Measurements from ENCODE around the gene FLRT2. TPM values are rescaled to one million over a fixed set of nuclear protein-coding genes. Genes with fewer than 3 reads are reported as not detected.

Gene FLRT2
- total RNA-seq, 1 experiment from 2014 or later: 23.5 TPM

GRCh38 chr14:85565862-85566296 lies 35.9 kb downstream of the FLRT2 start:
- H3K27ac ChIP-seq: no peak overlapping the region

DNA sequence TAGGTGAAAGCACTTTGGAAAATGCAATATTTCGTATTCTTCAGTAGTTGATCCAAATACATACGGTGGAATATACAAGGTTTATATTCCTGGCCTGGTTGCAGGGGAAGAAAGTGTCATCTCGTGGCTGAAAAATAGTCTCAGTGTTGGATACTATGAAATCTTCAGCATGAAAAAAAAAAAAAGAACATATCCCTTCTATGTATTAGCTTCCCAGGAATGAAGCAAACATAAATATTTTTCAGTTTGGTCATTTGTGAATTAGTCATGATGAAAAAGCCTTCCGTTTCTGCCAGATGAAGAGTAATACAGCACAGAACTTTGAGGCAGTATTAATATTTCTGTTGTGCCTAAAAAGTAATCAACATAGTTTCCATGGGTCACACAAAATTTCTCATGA lies 36.7 kb downstream of the FLRT2 start:
- H3K27ac ChIP-seq: no peak overlapping the region
- H3K36me3 ChIP-seq: peaks cover 2% of the 10 kb centered on the region; the same call in 1 of the 2 replicates
- no peak for DNase-seq
- H3K4me1 ChIP-seq: peaks cover 2% of the 10 kb centered on the region; the same call in 1 of the 2 replicates
- H3K9me3 ChIP-seq (replicated peaks): no peaks in the 10 kb centered on the region
- no peaks in the 10 kb centered on the region for H3K27me3 ChIP-seq
- no peak overlapping the region for H3K4me3 ChIP-seq

More at GRCh38 chr14:85565862-85566296, 35.9 kb downstream of the FLRT2 start:
- peaks cover 2% of the 10 kb centered on the region; the same call in 1 of the 2 replicates for H3K36me3 ChIP-seq
- H3K9me3 ChIP-seq (replicated peaks): no peaks in the 10 kb centered on the region
- H3K4me1 ChIP-seq: no peaks in the 10 kb centered on the region
- no peak for DNase-seq
- no peak overlapping the region for H3K4me3 ChIP-seq
- H3K27me3 ChIP-seq: no peaks in the 10 kb centered on the region

GRCh38 chr14:85572011-85572410 lies 42.1 kb downstream of the FLRT2 start:
- Histone ChIP-seq H3K27me3 (no peaks in the 10 kb centered on the region), H3K36me3 (peaks cover 5% of the 10 kb centered on the region; the same call in 1 of the 2 replicates), H3K9me3 (replicated peaks) (no peaks in the 10 kb centered on the region), H3K4me1 (peaks cover 39% of the 10 kb centered on the region), H3K27ac (peak overlapping the region; percentile 90), H3K4me3 (no peak overlapping the region)
- no peak for DNase-seq

DNA sequence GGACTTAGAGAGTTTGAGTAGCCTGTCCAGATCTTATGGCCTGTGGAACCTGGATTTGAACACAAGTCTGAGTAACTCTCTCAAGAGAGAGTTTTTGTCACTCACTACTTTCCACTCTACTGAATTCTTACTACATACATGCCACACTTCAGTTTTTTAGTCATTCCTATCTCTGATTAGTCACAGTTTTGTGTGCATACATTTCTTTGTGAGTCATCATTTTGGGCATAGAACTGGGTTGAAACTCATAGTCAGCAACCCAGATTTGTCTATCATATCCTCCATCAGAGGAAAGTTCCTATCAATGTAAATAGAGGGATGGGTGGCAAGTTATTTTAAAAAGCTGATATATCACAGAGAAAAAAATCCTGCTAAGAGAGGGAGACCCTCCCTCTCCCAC lies 42.9 kb downstream of the FLRT2 start:
- peak in 1 of 2 experiments; percentile 43 for DNase-seq
- Histone ChIP-seq H3K27ac (peak overlapping the region; percentile 90), H3K27me3 (no peaks in the 10 kb centered on the region), H3K9me3 (replicated peaks) (no peaks in the 10 kb centered on the region), H3K4me1 (peaks cover 39% of the 10 kb centered on the region), H3K4me3 (no peak overlapping the region), H3K36me3 (peaks cover 5% of the 10 kb centered on the region)

DNA sequence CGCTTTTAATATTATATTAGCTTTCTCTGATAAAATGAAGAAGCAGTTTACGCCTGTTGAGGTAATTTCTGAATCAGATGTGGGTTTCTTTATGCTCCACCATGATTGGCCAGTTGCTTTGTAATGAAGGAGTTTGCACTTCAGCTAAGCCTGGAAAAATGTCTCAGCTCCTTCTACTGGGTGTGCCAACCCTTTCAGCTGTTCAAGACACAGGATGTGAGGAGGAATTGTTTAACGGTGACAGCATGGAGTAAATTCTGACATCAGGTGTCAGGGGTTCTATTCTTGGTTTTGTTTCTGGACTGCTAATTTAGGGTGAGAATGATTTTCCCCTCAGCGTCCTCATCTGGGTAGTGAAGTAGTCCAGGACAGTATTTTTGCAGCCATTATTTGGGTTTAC lies 43.5 kb downstream of the FLRT2 start:
- H3K4me3 ChIP-seq: no peak overlapping the region
- peak; percentile 54 to 58 for DNase-seq
- H3K4me1 ChIP-seq: peaks cover 39% of the 10 kb centered on the region
- no peaks in the 10 kb centered on the region for H3K27me3 ChIP-seq
- no peaks in the 10 kb centered on the region for H3K9me3 ChIP-seq (replicated peaks)
- H3K36me3 ChIP-seq: peaks cover 5% of the 10 kb centered on the region
- peak overlapping the region; percentile 90 for H3K27ac ChIP-seq

DNA sequence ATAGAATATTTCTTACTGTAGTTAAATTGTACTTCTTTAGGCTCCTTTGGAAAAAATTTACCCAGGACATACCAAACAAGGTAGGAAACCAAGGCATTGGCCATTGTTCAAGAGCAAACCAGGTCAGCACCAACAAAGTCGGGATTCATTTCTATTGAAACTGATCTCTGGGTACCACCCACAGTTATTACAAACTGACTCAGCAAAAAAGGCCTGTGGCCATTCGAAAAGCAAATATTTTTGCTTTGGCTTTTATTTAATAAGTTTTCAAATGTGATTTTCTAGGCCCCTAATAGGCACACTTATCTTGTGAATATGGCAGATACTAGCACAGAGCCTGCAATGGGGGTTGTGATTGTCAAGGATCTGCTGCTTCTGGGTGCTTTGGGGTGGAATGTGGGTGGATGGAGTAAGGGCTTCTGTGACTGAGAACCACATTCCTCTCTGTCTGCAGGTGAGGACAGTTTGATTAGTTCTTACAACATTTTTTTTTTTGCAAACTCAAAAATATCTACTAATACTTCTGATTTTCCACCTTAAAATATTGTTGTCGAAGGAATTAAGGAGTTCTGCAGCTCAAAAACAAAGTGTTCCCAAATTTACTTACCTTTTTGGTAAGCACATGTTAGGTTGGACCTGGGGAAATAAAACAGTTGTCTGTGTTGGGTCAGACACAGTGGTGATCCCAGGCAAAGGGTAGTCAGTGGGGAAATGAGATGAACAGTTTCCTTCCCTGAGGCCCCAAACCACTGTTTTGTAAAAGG lies 45.1 kb downstream of the FLRT2 start:
- Histone ChIP-seq H3K4me1 (peaks cover 40% of the 10 kb centered on the region), H3K27me3 (no peaks in the 10 kb centered on the region), H3K36me3 (peaks cover 7% of the 10 kb centered on the region), H3K27ac (no peak overlapping the region), H3K9me3 (replicated peaks) (no peaks in the 10 kb centered on the region), H3K4me3 (no peak overlapping the region)
- DNase-seq: no peak

DNA sequence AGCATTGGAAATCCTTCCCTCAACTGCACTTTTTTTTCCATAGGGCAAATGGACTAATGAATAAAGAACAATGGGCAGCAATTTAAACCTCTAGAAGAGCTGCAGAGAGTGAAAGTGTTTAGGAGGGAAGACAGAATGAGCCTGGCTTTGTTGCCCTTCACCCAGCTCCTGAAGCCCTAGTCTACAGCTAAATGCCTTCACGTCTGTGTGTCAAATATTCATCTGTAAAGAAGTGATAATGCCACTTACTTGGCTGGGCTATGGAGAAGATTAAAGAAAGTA lies 45.6 kb downstream of the FLRT2 start:
- Histone ChIP-seq H3K27ac (no peak overlapping the region), H3K4me1 (peaks cover 44% of the 10 kb centered on the region), H3K27me3 (no peaks in the 10 kb centered on the region)

GRCh38 chr14:85576218-85576617 lies 46.3 kb downstream of the FLRT2 start:
- Histone ChIP-seq H3K4me3 (no peak overlapping the region), H3K27me3 (no peaks in the 10 kb centered on the region), H3K27ac (no peak overlapping the region), H3K36me3 (peaks cover 7% of the 10 kb centered on the region), H3K9me3 (replicated peaks) (no peaks in the 10 kb centered on the region), H3K4me1 (peaks cover 44% of the 10 kb centered on the region)
- no peak for DNase-seq

More for the DNA sequence above, 45.6 kb downstream of the FLRT2 start:
- no peak overlapping the region for H3K4me3 ChIP-seq
- no peaks in the 10 kb centered on the region for H3K9me3 ChIP-seq (replicated peaks)
- DNase-seq: no peak
- peaks cover 7% of the 10 kb centered on the region for H3K36me3 ChIP-seq

GRCh38 chr14:85576848-85577542 lies 47.1 kb downstream of the FLRT2 start:
- Histone ChIP-seq H3K9me3 (replicated peaks) (no peaks in the 10 kb centered on the region; the same call in 1 of the 2 replicates), H3K4me1 (peaks cover 39% of the 10 kb centered on the region), H3K27ac (no peak overlapping the region), H3K4me3 (no peak overlapping the region), H3K27me3 (no peaks in the 10 kb centered on the region), H3K36me3 (peaks cover 7% of the 10 kb centered on the region)
- no peak for DNase-seq

GRCh38 chr14:85577543-85578114 lies 47.7 kb downstream of the FLRT2 start:
- Histone ChIP-seq H3K9me3 (replicated peaks) (no peaks in the 10 kb centered on the region; the same call in 1 of the 2 replicates), H3K4me1 (peaks cover 33% of the 10 kb centered on the region), H3K27ac (no peak overlapping the region)

DNA sequence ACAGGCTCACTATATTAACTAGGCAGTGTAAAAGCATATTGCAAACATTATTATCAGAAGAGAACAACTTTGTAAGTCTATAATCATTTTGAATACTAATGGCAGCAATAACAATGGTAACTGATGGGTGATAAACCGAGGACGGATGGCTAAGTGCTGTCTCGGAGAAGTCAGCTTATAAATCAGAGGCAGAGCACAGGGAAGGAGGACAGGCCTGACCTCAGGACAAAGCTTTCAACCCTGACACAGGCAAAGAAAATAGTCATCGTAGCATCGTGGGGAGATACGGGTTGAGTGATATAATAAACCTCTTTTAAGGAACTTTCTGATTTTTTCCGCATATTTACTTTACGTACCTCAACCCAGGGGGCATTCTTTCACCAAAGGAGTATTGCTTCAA lies 48.4 kb downstream of the FLRT2 start:
- no peaks in the 10 kb centered on the region; the same call in 1 of the 2 replicates for H3K9me3 ChIP-seq (replicated peaks)
- H3K27me3 ChIP-seq: no peaks in the 10 kb centered on the region
- peaks cover 25% of the 10 kb centered on the region for H3K4me1 ChIP-seq
- H3K27ac ChIP-seq: no peak overlapping the region
- no peak for DNase-seq
- peaks cover 7% of the 10 kb centered on the region for H3K36me3 ChIP-seq
- H3K4me3 ChIP-seq: no peak overlapping the region

More at GRCh38 chr14:85577543-85578114, 47.7 kb downstream of the FLRT2 start:
- Histone ChIP-seq H3K4me3 (no peak overlapping the region), H3K27me3 (no peaks in the 10 kb centered on the region), H3K36me3 (peaks cover 7% of the 10 kb centered on the region)
- DNase-seq: no peak

- peaks cover 20% of the 10 kb centered on the region for H3K4me1 ChIP-seq
- no peak overlapping the region for H3K4me3 ChIP-seq
- H3K9me3 ChIP-seq (replicated peaks): no peaks in the 10 kb centered on the region; the same call in 1 of the 2 replicates
- no peak for DNase-seq
- H3K27me3 ChIP-seq: no peaks in the 10 kb centered on the region
- no peak overlapping the region for H3K27ac ChIP-seq
- H3K36me3 ChIP-seq: peaks cover 7% of the 10 kb centered on the region
Measured at GRCh38 chr14:85578930-85579329, 49.0 kb downstream of the FLRT2 start.

- H3K9me3 ChIP-seq (replicated peaks): no peaks in the 10 kb centered on the region; the same call in 1 of the 2 replicates
- H3K4me3 ChIP-seq: no peak overlapping the region
- H3K36me3 ChIP-seq: peaks cover 7% of the 10 kb centered on the region
- H3K4me1 ChIP-seq: peaks cover 16% of the 10 kb centered on the region
- no peaks in the 10 kb centered on the region for H3K27me3 ChIP-seq
- no peak for DNase-seq
- no peak overlapping the region for H3K27ac ChIP-seq
Measured at GRCh38 chr14:85579942-85580341, 50.0 kb downstream of the FLRT2 start.

DNA sequence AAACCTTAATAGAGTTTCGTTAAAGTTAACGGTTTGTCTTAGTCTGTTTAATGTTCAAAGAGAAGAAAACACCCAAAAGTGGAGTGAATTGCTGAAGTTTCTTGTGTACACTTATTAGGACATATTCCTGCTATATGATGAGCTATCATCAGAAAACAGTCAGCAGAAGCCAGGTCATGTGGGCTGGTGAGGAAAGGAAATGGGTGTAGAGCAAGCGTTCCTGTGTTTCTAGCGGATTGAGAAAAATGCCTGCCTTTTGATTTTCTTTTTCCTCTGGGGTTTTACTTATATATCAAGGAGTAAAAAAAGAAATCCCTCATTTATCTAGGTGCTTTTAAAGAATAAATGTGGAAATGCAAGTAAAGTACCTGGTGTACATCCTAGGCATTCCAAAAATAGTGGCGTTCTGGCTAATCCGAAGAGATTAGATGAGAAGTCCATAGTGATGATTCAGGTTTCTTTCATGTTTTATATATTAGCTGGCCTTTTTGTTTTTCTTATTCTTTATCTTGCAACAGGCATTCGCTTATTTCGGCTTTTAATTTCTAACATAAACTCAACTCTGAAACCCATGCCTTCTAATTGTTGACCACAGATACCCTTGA lies 50.7 kb downstream of the FLRT2 start:
- Histone ChIP-seq H3K4me3 (no peak overlapping the region), H3K27ac (no peak overlapping the region), H3K9me3 (replicated peaks) (no peaks in the 10 kb centered on the region; the same call in 1 of the 2 replicates), H3K4me1 (peaks cover 12% of the 10 kb centered on the region), H3K36me3 (peaks cover 7% of the 10 kb centered on the region), H3K27me3 (no peaks in the 10 kb centered on the region)
- DNase-seq: no peak

GRCh38 chr14:85581691-85582090 lies 51.7 kb downstream of the FLRT2 start:
- Histone ChIP-seq H3K36me3 (peaks cover 2% of the 10 kb centered on the region), H3K27me3 (no peaks in the 10 kb centered on the region), H3K9me3 (replicated peaks) (no peaks in the 10 kb centered on the region; the same call in 1 of the 2 replicates), H3K27ac (no peak overlapping the region), H3K4me3 (no peak overlapping the region), H3K4me1 (peaks cover 11% of the 10 kb centered on the region)
- DNase-seq: no peak
